Suprapubic skin (tissue), 4 donors: ENCODE data around the gene NCMAP.

ENCODE experiments used
- CTCF ChIP-seq, 2 donors: fragments of 200-600 bp in 1 of 2; fragments of 450-650 bp in 1 of 2; sonication (generic) in 1 of 2; IDR thresholded peaks; one replicate each; pipeline ENCODE4 v1.5.1; 2016 to 2019; ENCODE audit warnings: antibody characterized with exemption in 2 of 2, mild to moderate bottlenecking in 1 of 2, moderate library complexity in 1 of 2
- EP300 ChIP-seq: sonication (generic); formaldehyde crosslinking; IDR thresholded peaks from one replicate; pipeline ENCODE4 v1.6.1; 2017; ENCODE audit warnings: antibody characterized with exemption
- POLR2A ChIP-seq, 2 donors: fragments of 450-650 bp; IDR thresholded peaks; one replicate each; pipeline ENCODE4 v1.6.1; 2017; ENCODE audit warnings: antibody characterized with exemption in 2 of 2, mild to moderate bottlenecking in 2 of 2, moderate library complexity in 2 of 2
- POLR2AphosphoS5 ChIP-seq, 3 donors: sonication (generic); formaldehyde crosslinking; IDR thresholded peaks; one replicate each; pipeline ENCODE4 v1.6.1; 2017; ENCODE audit warnings: antibody characterized with exemption in 3 of 3

GRCh38 chr1:24591781-24592180 is 35.9 kb downstream of the NCMAP start:
- TF ChIP-seq POLR2AphosphoS5 (IDR thresholded peaks at IDR 0.05): no peak
- TF ChIP-seq CTCF (IDR thresholded peaks at IDR 0.05): no peak
- TF ChIP-seq POLR2A (IDR thresholded peaks at IDR 0.05): no peak
- no peak for TF ChIP-seq EP300
